Endothelial cell of umbilical vein (primary cell): Measurements from ENCODE around the gene RNF144B. TPM values are rescaled to one million over a fixed set of nuclear protein-coding genes. Genes with fewer than 3 reads are reported as not detected.

Source experiments
- BruUV-seq: library from RNA; stranded (reverse); fragments of 400-500 nt; replicated peaks from 2 replicates; lab custom pipeline; 2021; lab: Mats Ljungman, UMichigan
- CTCF ChIA-PET: fragments of 300-600, 350-600 bp; sonication (Branson Sonifier 250); formaldehyde crosslinking; loops from one replicate; lab custom pipeline; 2021; ENCODE audit warnings: antibody characterized with exemption, inconsistent platforms; lab: Charles Lee
- POLR2A ChIA-PET: fragments of 300-600, 350-600 bp; sonication (Branson Sonifier 250); formaldehyde crosslinking; loops from one replicate; lab custom pipeline; 2021; ENCODE audit warnings: antibody characterized with exemption, inconsistent platforms; lab: Charles Lee
- DNase-seq: peaks from one replicate; pipeline ENCODE4 v3.0.0-alpha.2; 2011; ENCODE audit warnings: low read depth, low spot score
- FAIRE-seq: peaks from 2 replicates; lab custom pipeline; 2011; peaks lifted over from hg19 to GRCh38; lab: Jason Lieb, UNC
- H2AFZ ChIP-seq: 2 replicates; pipeline ENCODE4 v1.6.0; 2012; ENCODE audit warnings: low read depth, low read length, control low read depth, inconsistent platforms
- H3K27ac ChIP-seq: 2 replicates; pipeline ENCODE4 v1.5.1; 2011; ENCODE audit warnings: low read depth, mild to moderate bottlenecking, control low read depth, low read length, moderate library complexity; ENCODE audit not compliant: insufficient read depth
- H3K27me3 ChIP-seq, 2 experiments: 2 replicates each; pipeline versions ENCODE4 v1.6.0 to v1.6.1; 2011; ENCODE audit warnings: low read length in 2 of 2, mixed read lengths in 1 of 2; ENCODE audit not compliant: control insufficient read depth in 2 of 2, insufficient read depth in 2 of 2
- H3K36me3 ChIP-seq, 2 experiments: 2 replicates in 1 of 2; 3 replicates in 1 of 2; pipeline ENCODE4 v1.5.1; 2011; ENCODE audit warnings: low read length in 2 of 2, mild to moderate bottlenecking in 1 of 2, moderate library complexity in 1 of 2; ENCODE audit not compliant: control insufficient read depth in 2 of 2, insufficient read depth in 2 of 2; ENCODE audit errors: extremely low read depth in 1 of 2
- H3K4me1 ChIP-seq: 3 replicates; pipeline ENCODE4 v1.5.1; 2011; ENCODE audit warnings: mild to moderate bottlenecking, low read length; ENCODE audit not compliant: control insufficient read depth, insufficient read depth; ENCODE audit errors: extremely low read depth
- H3K4me2 ChIP-seq: 2 replicates; pipeline ENCODE4 v1.6.1; 2011; ENCODE audit warnings: low read length, control low read depth, mixed read lengths; ENCODE audit not compliant: insufficient read depth
- H3K4me3 ChIP-seq, 3 experiments: fragments of 200-600 bp in 1 of 3; sonication (generic), shearing (Covaris generic) in 1 of 3; replicated peaks in 1 of 3; 2 replicates each; pipeline ENCODE4 v1.5.1; 2011 to 2016; ENCODE audit warnings: control low read depth in 3 of 3, low read length in 3 of 3, mild to moderate bottlenecking in 2 of 3, inconsistent platforms in 1 of 3, low read depth in 1 of 3, moderate library complexity in 1 of 3; ENCODE audit not compliant: insufficient read depth in 1 of 3
- H3K79me2 ChIP-seq: 2 replicates; pipeline ENCODE4 v1.6.0; 2012; ENCODE audit warnings: low read length, inconsistent platforms; ENCODE audit not compliant: control insufficient read depth, insufficient read depth
- H3K9ac ChIP-seq: replicated peaks from 2 replicates; pipeline ENCODE3; 2011; ENCODE audit warnings: low read length, control low read depth; ENCODE audit not compliant: insufficient read depth; ENCODE audit errors: extremely low read depth
- H3K9me1 ChIP-seq: replicated peaks from 3 replicates; pipeline ENCODE4 v1.6.0; 2011; ENCODE audit warnings: mild to moderate bottlenecking, low read length; ENCODE audit not compliant: control insufficient read depth, insufficient read depth; ENCODE audit errors: extremely low read depth
- H3K9me3 ChIP-seq: replicated peaks from 2 replicates; pipeline ENCODE4 v1.5.1; 2012; ENCODE audit warnings: low read length, inconsistent platforms; ENCODE audit not compliant: control insufficient read depth, insufficient read depth
- H4K20me1 ChIP-seq: replicated peaks from 2 replicates; pipeline ENCODE3; 2011; ENCODE audit warnings: mild to moderate bottlenecking, low read length; ENCODE audit not compliant: control insufficient read depth, insufficient read depth; ENCODE audit errors: extremely low read depth
- CTCF ChIP-seq, 2 donors: IDR thresholded peaks; 1 replicate in 1 of 2; 2 replicates in 1 of 2; pipeline ENCODE4 v1.5.1; 2011; ENCODE audit warnings: low read length in 2 of 2, mild to moderate bottlenecking in 2 of 2, moderate library complexity in 2 of 2, control low read depth in 1 of 2, inconsistent platforms in 1 of 2, low read depth in 1 of 2; ENCODE audit not compliant: insufficient read depth in 1 of 2; ENCODE audit errors: extremely low read depth in 1 of 2
- EZH2 ChIP-seq: IDR thresholded peaks from 2 replicates; pipeline ENCODE4 v1.6.1; 2012; ENCODE audit warnings: borderline replicate concordance, low read depth, mild to moderate bottlenecking, moderate library complexity, low read length, inconsistent platforms; ENCODE audit not compliant: severe bottlenecking
- GATA2 ChIP-seq: IDR thresholded peaks from 2 replicates; pipeline ENCODE4 v1.7.0; 2011; ENCODE audit warnings: low read depth, mild to moderate bottlenecking, moderate library complexity, mixed read lengths, low read length; ENCODE audit not compliant: insufficient read length, insufficient read depth
- MAX ChIP-seq: IDR thresholded peaks from 2 replicates; pipeline ENCODE4 v1.6.1; 2011; ENCODE audit not compliant: insufficient read depth, insufficient read length
- POLR2A ChIP-seq: IDR thresholded peaks from 2 replicates; pipeline ENCODE4 v1.6.1; 2012; ENCODE audit warnings: low read depth, mild to moderate bottlenecking, control low read depth, low read length
- POLR2AphosphoS5 ChIP-seq: IDR thresholded peaks from 2 replicates; pipeline ENCODE4 v1.6.1; 2012; ENCODE audit warnings: low read depth, mild to moderate bottlenecking, control low read depth, low read length, moderate library complexity; ENCODE audit not compliant: insufficient read depth
- dilution Hi-C: fragments of 300-500 bp; cut with MboI; formaldehyde crosslinking; loops from one replicate; pipeline ENCODE4 v1.15.0; 2019; ENCODE audit warnings: low sequenced_read_pairs; ENCODE audit not compliant: extremely low pct_ligation_motif_present
- intact Hi-C: fragments of 100-400 bp; cut with micrococcal nuclease; formaldehyde crosslinking; loops from one replicate; pipeline ENCODE4 v1.10.0; 2022
- polyA plus RNA-seq, 4 experiments: library from polyadenylated mRNA; depleted of rRNA in 3 of 4; stranded (reverse) in 3 of 4; unstranded in 1 of 4; fragments of >200 nt; gene quantifications; 2 replicates each; pipeline versions ENCODE4 v1.2.1 to v1.2.3, GENCODE V29; 2011 to 2012; ENCODE audit warnings: missing spikeins in 1 of 4
- total RNA-seq: library from RNA; stranded (reverse); gene quantifications from 2 replicates; pipeline ENCODE4 v1.2.3, GENCODE V29; 2021

RNF144B gene
- total and polyA plus RNA-seq, 2 donors (not counting 3 experiments of a cell fraction or from before 2014, with no cell fraction given) = 18.1 to 97.3 TPM

- FAIRE-seq = no peak
- CTCF ChIA-PET = interaction anchor here (0.6 to 1.5 kb wide), 3 partner anchors 11 to 1680 kb away, joined by 3 to 4 read pairs (median 3); no protein-coding TSS in a partner anchor
- dilution Hi-C loops = no loop called here
Measured at GRCh38 chr6:18514180-18514579, 127.0 kb downstream of the RNF144B start.

GRCh38 chr6:18515767-18516166, 128.6 kb downstream of the RNF144B start:
- H3K4me2 ChIP-seq = no peak overlapping the region

More at GRCh38 chr6:18514180-18514579, 127.0 kb downstream of the RNF144B start:
- Histone ChIP-seq H4K20me1 (no peaks in the 10 kb centered on the region), H3K27me3 (no peaks in the 10 kb centered on the region), H3K9ac (no peak overlapping the region), H2AFZ (no peak overlapping the region), H3K9me3 (no peaks in the 10 kb centered on the region), H3K36me3 (no peaks in the 10 kb centered on the region), H3K79me2 (no peaks in the 10 kb centered on the region), H3K4me1 (no peaks in the 10 kb centered on the region), H3K4me2 (no peak overlapping the region), H3K9me1 (no peaks in the 10 kb centered on the region), H3K4me3 (no peak overlapping the region), H3K27ac (no peak overlapping the region)
- BruUV-seq = no TSS peak
- DNase-seq = no peak
- TF ChIP-seq POLR2A (no peak), GATA2 (no peak), EZH2 (no peak)
- POLR2A ChIA-PET = no interaction called here
- intact Hi-C loops = no loop called here

More at GRCh38 chr6:18515767-18516166, 128.6 kb downstream of the RNF144B start:
- H3K27ac ChIP-seq = no peak overlapping the region
- TF ChIP-seq CTCF (IDR thresholded peaks at IDR 0.05; ENCODE audit: extremely low read depth in 1 of 2, insufficient read depth in 1 of 2, low read depth in 1 of 2, low read length in 2 of 2) = no peak
- TF ChIP-seq POLR2AphosphoS5 = no peak
- no peak for TF ChIP-seq POLR2A
- TF ChIP-seq MAX = no peak
- no TSS peak for BruUV-seq
- H2AFZ ChIP-seq = no peak overlapping the region
- no peaks in the 10 kb centered on the region for H3K36me3 ChIP-seq
- H3K9ac ChIP-seq = no peak overlapping the region
- ChIA-PET POLR2A (no interaction called here), CTCF (interaction anchor here (0.9 kb wide), 1 partner anchor 12 kb away, joined by 5 read pairs; no protein-coding TSS in a partner anchor)
- no peaks in the 10 kb centered on the region for H3K9me1 ChIP-seq
- H4K20me1 ChIP-seq = no peaks in the 10 kb centered on the region
- DNase-seq (no peak), FAIRE-seq (no peak)
- dilution Hi-C loops = no loop called here
- intact Hi-C loops = no loop called here
- H3K27me3 ChIP-seq = no peaks in the 10 kb centered on the region
- no peaks in the 10 kb centered on the region for H3K4me1 ChIP-seq
- no peak overlapping the region for H3K4me3 ChIP-seq
- H3K79me2 ChIP-seq = no peaks in the 10 kb centered on the region
- H3K9me3 ChIP-seq = no peaks in the 10 kb centered on the region
